Activated gamma-delta T cell treated with Interleukin-2 at 50 U/mL for 16 hours (primary cell): ENCODE results near the gene COMMD1.
"Not testable (repeated sequence)": the region's sequence is repeated elsewhere in the genome, so short reads cannot be mapped to it uniquely, and the experiment has no call there.

Experiments used
- DNase-seq: peaks from one replicate; pipeline ENCODE4 v3.0.0-alpha.2; 2020

COMMD1 gene

DNA sequence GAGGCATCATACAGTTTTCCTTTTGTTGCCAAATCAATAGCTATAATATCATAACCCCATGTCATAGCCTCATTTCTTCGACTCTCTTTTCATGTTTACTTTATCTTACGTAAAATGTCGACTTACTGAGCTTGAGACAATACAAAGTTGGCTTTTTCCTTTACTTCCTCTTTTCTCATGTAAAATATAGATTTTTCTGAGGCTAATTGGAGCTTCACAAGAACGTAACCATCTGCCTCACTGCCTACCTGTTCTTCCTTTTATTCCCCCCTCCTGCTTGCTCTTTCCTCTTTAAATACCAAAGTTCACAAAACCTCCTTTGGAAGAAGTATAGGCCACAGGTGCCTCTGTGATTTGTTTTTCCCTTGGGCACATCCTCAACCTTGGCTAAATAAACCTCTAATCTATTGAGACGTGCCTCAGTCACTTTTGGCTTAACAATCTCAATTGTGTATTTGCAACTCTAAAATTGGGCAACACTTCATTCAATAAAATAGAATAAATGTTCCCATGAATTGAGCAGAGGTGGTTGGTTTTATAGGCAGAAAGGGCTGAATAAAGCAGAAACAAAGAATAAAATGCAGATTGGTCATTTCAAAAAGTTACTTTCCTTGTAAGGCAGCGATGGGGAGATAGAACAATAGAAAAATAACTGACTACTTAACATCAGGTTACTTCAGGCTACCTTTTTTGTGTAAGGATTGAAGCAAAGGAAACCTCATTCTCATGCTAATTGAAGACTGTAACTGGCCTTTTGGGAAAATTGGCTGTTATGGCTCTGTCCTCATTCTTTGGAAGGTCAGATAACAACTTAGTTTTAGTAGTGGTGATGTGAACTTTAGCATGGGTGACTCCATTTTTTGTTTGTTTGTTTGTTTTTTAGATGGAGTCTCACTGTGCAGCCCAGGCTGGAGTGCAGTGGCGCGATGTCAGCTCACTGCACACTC, 21.3 kb downstream of the COMMD1 start:
- no peak for DNase-seq

DNA sequence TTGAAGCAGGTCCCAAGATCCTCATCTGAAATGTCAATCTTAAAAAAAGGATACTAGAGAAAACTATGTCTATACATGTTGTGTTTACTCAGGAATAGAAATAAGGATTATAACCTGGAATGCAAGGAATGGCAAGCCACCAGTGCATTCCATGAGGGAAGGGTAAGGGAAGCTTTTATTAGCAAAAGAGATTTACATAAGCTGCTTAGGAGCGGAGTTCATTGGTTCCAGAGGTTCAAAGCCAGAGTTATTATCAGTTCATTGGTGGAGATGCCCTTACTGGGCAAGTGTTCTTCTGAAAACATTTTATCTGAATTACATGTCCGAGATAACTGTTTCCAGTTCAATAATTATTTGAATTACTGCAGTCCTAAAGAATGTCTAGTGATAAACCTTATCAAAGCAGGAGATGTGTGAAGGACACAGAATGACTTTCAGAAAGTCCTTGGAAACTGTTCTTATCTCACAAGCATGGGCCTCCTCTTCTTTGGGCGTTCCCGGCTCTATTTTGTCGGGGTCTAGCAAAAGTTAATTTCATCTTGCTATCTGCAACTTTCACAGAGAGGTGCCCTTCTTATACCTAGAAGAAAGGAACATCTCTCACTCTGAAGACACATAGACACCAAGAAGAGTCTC, 23.5 kb downstream of the COMMD1 start:
- DNase-seq = no peak

DNA sequence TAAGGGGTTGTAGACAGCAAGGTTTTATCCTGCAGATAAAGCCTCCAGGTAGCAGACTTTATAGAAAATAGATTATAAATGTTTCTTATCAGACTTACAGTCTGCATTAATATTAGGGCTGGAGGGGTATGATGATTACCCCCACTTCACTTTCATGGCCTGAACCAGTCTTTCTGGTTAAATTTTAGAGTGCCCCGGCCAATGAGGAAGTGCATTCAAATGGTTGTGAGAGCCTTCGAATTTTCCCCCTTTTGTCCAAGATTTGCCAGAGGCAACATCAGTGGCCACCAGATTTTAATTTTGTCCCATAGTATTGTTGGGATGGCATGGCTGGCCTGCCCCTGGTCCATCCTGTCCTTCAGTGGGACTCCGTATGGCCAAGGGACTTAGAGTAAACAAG, 31.6 kb downstream of the COMMD1 start:
- no peak for DNase-seq

DNA sequence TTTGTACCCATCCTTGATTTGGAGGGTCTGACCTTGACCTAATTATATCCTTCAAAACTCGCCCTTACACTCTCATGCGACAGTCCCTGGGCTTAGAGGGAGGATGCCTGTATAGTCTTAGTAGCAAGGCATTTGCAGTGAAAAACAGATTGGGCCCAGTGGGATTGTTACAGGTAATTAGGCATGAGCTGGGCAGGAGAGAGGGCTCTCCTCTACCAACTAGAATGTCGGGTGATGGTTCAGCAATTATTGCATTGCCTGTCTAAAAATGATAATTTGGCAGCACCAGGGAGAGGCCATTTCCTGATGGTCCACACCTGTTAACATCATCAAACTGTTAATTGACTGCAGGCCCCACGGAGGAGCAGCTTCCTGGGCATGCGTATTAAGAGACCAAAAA, 32.4 kb downstream of the COMMD1 start:
- DNase-seq = no peak

DNA sequence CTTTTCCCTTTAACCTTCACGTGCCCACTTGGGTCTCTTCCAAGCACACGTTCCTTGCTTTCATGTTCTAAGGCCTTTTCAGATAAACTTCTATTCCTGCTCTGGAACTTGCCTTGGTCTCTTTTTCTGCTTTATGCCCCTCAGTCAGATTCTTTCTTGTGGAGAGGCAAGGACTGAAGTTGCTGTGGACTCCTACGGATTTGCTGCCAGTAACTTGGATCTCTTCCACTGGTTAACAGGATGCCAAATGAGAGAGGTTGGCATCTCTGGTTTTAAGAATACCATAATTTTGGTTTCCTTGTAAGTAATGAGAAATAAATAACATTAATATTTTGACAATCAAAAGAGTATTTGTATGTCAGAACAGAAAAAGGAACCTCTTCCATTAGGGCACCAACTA, 33.0 kb downstream of the COMMD1 start:
- no peak for DNase-seq

DNA sequence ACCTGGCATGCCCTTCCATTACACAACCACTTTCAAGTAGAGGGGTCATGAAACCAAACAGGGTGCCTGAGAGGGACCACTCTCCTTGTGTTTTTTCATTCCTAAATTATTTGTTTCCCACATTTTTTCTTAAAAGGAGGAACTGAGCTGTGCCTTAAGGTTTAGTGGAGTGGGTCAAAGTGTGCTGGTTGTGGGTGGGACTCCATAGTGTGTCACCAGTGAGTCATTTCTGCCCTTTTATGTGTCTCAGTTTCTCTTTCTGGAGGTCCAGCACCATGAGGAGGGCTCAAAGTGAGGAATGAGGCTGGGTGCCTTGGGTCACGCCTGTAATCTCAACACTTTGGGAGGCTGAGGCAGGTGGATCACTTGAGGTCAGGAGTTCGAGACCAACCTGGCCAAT, 37.8 kb downstream of the COMMD1 start:
- DNase-seq = no peak

DNA sequence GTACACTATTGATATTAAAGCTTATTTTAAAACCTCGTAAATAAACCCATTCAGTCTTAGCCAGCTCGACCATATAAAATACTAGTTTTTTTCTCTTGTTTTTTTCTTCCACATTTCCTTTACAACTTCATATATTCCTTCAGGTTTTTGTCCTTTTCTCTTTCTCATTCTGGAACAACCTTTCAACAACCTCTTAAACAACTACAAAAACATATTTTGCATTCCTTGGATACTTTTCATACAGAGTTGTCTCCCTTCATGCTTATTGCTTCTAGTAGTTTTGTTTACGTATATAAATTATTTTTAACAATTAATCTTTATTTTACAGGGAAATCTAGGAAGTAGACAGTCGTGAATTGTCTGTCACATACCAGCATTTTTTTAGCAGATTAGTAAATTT, 41.2 kb downstream of the COMMD1 start:
- no peak for DNase-seq

DNA sequence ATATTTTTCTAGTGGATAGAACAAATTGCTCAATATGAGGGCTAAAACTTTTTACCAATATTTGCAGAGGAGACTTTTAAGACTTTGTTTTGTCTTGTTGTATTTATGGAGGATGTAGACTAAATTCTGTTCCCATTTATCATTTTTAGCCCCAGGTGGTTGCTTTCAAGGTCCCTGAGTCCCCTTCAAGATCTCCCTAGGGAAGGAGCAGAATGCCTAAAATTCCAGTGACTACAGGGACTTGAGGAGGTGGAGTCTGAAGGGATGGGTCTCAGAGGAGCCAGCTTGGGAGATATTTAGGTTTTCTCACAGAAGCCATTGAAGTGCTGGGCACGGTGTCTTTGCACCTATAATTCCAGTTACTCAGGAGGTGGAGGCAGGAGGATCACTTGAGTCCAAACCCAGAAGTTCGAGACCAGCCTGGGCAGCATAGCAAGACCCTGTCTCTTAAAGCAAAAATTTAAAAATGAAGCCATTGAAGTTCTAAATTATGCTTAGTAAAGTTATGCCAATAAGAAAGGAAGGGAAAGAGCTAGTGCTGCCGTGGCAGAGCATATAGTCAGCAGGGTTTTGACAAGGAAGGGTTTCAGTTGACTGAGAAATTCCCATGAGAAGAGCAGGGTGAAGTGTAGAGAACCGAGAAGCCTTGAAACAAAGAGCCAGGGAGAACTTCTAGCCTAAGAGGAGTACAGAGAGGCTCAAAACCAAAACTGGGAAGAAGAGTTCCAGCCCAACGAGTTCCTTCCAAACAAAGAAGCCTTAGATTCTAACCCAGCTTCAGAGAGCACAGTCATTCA, 43.4 kb downstream of the COMMD1 start:
- DNase-seq = no peak

DNA sequence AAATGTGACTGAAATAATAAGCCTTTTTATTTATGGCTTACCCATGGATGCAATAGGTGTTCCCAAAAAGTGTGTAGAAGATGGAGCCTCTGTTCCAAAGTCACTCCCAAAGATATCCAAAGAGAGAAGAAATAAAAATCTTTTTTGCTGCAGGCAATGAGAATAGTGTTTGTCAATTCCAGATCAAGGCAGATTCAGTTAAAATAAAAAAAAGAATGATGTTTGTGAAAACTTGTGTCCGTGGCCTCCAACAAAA, 43.9 kb downstream of the COMMD1 start:
- DNase-seq = no peak

DNA sequence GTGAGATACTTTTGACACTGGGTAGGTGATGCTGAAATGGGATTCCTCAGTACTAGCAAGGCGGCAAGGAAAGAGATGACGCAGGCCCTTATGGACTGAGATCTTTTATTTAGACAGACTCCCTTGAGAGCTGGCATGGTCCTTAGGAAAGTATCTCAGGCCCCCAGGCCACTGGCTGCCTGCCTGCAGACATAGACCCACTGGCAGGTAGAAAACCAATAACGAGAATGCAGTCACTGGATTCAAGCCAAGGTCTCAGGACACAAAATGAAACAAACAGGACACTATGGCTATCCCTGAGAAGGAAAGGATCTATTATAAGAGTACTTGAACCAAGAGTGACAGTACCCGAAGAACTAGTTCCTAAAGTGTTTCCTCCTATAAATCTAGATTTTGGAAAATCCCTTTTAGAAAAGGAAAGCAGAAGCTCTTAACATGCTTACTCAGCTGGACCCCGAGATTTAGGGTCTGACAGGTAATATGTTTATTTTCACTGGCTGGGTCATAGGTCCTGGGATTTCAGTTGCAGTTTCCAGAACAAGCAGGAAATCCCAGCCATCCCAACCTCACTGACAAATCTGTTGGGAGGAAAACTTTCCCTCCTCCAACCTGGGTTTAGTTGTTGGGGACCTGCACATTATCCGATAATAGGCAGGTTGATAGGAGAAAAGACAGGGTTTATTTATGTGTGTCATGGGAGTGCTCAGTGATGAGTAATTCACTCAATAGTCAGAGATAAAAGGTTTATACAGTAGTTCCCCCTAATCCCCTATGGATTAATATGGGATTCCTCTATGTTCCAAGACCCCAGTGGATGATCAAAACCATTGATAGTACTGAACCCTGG, 44.5 kb downstream of the COMMD1 start:
- no peak for DNase-seq

DNA sequence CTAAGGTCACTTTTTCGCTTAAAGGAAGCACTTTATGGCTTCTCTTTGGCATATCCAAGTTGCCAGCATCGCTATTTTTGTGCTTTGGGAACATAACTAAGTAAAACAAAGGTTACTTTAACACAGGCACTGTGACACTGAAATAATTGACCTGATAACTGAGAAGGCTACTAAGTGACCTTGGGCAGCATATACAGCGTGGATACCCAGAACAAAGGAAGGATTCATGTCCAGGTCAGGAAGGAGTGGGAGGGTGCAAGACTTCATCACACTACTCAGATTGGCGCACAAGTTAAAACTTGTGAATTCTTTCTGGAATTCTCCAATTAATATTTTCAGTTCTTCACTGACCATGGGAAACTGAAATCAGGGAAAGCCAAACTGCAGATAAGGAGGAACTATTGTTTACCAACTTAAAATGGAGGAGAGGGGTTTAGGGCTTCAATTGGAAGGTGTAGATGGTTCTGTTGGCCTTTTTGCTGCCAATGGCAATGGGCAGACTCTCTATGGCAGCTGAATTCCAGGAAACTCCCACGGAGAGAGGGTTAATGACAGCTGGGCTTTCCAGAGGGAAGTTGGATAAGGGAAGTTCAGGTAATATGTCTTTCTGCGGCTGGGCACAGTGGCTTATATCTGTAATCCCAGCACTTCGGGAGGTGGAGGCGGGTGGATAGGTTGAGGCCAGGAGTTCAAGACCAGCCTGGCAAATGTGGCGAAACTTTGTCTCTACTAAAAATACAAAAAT, 45.3 kb downstream of the COMMD1 start:
- no peak for DNase-seq

DNA sequence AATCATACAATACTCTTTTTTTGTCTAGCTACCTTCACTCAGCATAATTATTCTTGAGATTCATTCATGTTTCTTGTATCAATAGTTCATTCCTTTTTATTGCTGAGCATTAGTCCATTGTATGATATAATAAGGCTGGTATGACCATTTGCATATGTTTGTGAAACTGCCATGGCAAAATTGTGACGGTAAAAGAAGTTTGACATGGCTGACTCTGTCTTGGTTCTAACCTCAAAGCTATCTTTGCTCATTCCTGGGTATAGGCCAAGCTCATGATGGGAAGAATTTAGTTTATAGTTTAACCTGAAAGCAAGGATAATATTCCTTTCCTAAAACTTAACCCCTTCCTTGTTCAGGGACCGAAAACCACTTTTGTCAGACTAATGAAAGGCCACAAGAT, 46.4 kb downstream of the COMMD1 start:
- DNase-seq = no peak

DNA sequence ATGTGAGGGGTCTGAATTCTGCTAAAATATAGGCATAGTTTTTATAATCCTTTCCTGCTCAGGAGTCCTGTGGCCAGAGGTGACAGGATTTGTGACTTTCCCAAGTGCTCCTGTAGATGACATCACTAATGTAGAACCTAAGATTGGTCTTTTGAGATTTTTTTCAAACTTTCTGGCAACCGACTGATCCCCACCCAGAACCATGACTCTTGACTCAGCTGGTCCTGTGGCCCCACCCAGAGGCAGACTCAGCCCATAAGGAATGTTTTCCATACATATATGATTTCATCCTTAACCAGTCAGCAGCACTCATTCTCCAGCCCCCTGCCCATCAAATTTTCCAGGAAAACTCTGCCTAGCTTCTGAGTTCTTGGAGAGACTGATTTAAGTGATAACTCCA, 46.8 kb downstream of the COMMD1 start:
- no peak for DNase-seq

DNA sequence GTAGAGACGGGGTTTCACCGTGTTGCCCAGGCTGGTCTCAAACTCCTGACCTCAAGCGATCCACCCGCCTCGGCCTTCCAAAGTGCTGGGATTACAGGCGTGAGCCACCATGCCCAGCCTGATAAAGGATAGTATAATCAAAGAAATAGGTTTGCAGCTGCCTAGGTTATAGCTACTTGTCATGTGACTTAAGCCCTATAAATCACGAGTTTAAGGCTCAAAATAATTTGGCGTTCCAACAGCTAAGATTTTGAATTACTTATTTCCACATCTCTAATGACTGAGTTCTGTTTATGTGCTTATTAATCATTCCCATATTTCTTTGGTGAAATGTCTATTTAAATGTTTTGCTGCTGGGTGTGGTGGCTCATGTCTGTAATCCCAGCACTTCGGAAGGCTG, 49.4 kb downstream of the COMMD1 start:
- DNase-seq = not testable (repeated sequence)

DNA sequence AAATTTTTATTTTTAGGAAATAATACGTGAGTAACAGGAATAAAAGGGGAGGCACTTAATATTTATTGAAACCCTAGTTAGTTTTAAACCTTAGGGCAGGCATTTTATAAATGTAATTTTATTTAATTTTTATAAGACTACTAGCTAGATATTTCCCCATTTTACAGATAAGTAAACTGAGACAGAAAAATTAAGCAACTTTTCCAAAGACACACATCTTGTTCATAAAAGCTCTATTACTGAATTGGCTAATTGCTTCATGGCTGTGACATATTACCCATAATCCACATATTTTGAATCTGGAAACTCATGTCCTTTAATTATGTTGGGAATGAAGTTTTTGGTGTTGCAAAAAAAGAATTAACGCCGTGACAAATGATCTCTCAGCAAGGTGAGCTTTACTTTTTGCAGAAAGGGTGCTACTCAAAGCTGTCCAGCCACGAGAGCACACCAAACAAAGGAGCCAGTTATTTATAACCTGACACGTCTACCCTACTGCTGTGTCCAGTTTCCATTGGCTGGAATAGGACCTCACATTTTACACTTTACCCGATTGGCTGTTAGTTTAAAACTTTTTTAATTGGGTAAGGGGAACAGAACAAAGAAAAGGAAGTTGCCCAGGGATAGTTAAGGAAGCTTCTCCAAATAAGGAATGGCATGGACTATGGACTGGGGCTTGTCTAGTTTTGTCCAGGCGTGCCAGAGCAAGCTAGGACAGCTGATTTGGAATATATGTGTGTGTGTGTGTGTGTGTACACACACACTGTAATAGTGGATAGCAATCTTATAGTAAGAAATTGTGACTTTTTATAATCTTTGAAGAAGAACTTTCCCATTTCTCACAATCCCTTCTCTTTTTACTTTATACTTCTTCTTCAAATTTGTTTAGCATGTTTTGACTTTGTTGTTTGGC, 54.2 kb downstream of the COMMD1 start:
- no peak for DNase-seq

DNA sequence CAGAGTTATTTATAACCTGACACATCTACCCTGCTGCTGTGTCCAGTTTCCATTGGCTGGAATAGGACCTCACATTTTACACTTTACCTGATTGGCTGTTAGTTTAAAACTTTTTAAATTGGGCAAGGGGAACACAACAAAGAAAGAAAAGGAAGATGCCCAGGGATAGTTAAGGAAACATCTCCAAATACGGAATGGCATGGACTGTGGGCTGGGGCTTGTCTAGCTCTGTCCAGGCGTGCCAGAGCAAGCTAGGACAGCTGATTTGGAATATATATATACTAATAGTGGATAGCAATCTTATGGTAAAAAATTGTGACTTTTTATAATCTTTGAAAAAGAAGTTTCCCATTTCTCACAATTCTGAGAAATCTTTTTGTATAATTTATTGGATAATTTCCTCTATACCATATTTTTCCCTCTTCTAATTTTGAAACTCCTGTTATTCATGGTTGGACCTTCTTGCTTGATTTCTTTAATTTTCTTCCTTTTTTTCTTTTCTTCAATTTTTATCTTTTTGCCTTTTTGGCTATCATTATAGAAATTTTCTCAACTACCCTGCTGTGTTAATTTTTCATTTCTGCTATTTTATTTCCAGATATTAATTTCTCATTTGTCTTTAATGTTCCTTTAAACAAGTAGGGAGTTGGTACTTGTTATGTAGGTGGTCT, 55.9 kb downstream of the COMMD1 start:
- DNase-seq = no peak

DNA sequence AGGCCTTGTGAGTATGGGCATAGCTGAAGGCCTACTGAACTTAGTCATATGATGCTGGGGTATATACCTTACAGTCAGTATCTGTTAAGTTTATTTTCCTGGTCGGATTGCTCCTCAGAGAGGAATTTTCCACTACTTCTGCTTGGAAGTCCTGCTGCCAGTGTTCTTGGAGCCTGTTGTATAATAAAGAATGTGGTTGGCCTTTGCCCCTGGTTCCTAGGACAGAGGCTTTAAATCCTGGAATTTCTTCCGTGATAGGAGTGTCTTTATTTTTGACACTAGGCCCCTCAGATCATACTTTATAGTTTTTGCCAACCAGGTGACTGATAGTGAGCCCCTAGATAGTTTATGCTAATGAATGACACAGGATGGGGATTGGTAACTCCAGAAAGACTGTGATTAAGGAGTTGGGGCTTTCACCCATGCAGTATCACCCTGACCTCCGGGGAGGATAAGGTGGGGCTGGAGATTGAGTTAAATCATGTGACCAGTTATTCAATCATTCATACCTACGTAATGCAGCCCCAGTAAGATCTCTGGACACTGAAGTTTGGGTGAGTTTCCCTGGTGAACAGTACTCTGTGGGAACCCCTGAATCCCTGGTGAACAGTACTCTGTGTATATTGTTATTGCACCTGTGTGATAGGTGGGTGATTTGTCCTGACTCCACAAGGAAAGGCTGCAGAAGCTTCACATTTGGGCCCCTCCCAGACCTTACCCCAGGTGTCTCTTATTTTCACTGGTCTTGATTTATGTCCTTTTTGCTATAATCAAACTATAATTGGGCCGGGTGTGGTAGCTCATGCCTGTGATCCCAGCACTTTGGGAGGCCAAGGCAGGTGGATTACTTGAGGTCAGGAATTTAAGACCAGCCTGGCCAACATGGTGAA, 56.9 kb downstream of the COMMD1 start:
- DNase-seq = no peak

DNA sequence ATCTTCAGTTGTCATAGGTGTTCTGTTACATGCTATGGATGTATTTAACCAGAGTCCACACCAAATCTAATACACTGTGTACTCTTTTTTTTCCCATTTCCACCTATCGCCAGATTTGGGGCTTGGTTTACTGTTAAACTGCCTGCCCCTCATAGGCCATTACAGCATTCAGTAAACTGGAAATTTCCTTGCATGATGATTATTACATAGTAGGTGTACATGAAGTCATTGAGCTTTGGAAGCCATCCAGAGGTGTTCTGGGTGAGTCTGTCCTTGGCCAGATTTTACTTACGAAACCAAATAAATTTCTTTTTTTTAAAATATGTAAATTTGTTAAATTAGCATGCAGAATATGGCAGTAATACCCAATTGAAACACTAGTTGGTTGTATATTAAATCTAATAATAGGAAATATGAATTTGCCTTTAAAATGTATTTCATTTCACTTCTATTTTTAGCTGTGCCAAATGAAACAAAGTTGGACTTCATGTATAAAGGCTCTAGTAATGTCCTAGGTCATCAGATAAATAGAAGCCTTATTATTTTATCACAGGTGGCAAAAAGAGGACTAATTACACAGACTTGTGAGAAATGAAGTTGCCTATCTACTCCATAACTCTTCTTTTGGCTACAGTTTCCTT, 60.7 kb downstream of the COMMD1 start:
- no peak for DNase-seq

DNA sequence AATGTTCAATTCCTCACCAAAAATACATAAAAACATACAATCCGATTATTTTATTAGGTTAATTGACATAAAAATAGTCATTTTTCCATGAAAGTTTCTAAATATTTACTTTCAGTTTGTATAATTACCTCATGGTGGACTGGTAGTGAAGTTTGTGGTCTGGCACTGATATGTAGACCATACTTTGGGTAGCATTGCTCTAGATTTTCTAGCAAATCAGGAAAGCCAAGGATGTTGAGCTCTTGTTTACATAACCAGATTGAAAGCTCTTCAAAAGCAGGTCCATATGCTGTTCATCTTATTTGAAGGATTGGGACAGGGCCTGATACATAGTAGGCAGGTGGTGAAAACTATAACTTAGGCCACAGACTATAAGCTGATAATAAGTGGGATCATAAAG, 61.8 kb downstream of the COMMD1 start:
- no peak for DNase-seq
